H1 (cell line): ENCODE measurements around the gene ASTN2.

Source experiments
- CEBPB ChIP-seq: IDR thresholded peaks from 2 replicates; pipeline ENCODE4 v1.6.1; 2012; ENCODE audit warnings: low read depth, low read length
- CREB1 ChIP-seq: IDR thresholded peaks from 2 replicates; pipeline ENCODE4 v1.6.1; 2012; ENCODE audit warnings: inconsistent platforms
- EP300 ChIP-seq, 2 experiments: IDR thresholded peaks; 1 replicate in 1 of 2; 2 replicates in 1 of 2; pipeline ENCODE4 v1.6.1; 2011 to 2012; ENCODE audit warnings: low read depth in 2 of 2, low read length in 2 of 2, mild to moderate bottlenecking in 2 of 2, borderline replicate concordance in 1 of 2, inconsistent platforms in 1 of 2, moderate library complexity in 1 of 2
- HDAC2 ChIP-seq, 2 experiments: fragments of 300-600 bp in 1 of 2; sonication (generic) in 1 of 2; IDR thresholded peaks; 2 replicates each; pipeline ENCODE4 v1.6.1; 2011 to 2012; ENCODE audit warnings: low read depth in 2 of 2, low read length in 2 of 2, mild to moderate bottlenecking in 2 of 2, moderate library complexity in 2 of 2, borderline replicate concordance in 1 of 2, inconsistent platforms in 1 of 2
- KDM1A ChIP-seq: fragments of 200-600, 300-600 bp; sonication (generic); IDR thresholded peaks from 2 replicates; pipeline ENCODE4 v1.7.1; 2016; ENCODE audit warnings: mild to moderate bottlenecking, low read length, borderline replicate concordance
- POLR2A ChIP-seq, 2 experiments: IDR thresholded peaks; 1 replicate in 1 of 2; 2 replicates in 1 of 2; pipeline ENCODE4 v1.6.1; 2011; ENCODE audit warnings: low read depth in 2 of 2, low read length in 2 of 2, mild to moderate bottlenecking in 2 of 2; ENCODE audit errors: control extremely low read depth in 1 of 2
- RBBP5 ChIP-seq: IDR thresholded peaks from 2 replicates; pipeline ENCODE4 v1.7.1; 2012; ENCODE audit warnings: low read depth, mild to moderate bottlenecking, inconsistent platforms, low read length, moderate library complexity, borderline replicate concordance
- SIN3A ChIP-seq, 2 experiments: IDR thresholded peaks in 1 of 2; conservative IDR thresholded peaks in 1 of 2; 2 replicates each; pipeline ENCODE4 v1.6.1; 2011 to 2012; ENCODE audit warnings: low read length in 2 of 2, improper control_type of control experiment in 1 of 2, low read depth in 1 of 2, mild to moderate bottlenecking in 1 of 2
- SIX5 ChIP-seq: IDR thresholded peaks from 2 replicates; pipeline ENCODE4 v1.6.1; 2011; ENCODE audit warnings: mild to moderate bottlenecking, low read depth, low read length
- TF ChIP-seq, protein P1 (sequence below), 3 experiments: IDR thresholded peaks; 1 replicate in 2 of 3; 2 replicates in 1 of 3; pipeline versions ENCODE4 v1.5.1 to v1.6.1; 2011; ENCODE audit warnings: low read length in 3 of 3, mild to moderate bottlenecking in 3 of 3, inconsistent platforms in 2 of 3, low read depth in 1 of 3, moderate library complexity in 1 of 3; ENCODE audit not compliant: insufficient read depth in 1 of 3; ENCODE audit errors: control extremely low read depth in 1 of 3
- TF ChIP-seq, protein P2 (sequence below): fragments of 300-600 bp; sonication (generic); IDR thresholded peaks from 2 replicates; pipeline ENCODE4 v1.7.1; 2012; ENCODE audit warnings: low read length, moderate library complexity, mild to moderate bottlenecking, inconsistent platforms; ENCODE audit not compliant: insufficient replicate concordance

- TF ChIP-seq, protein P1, sequence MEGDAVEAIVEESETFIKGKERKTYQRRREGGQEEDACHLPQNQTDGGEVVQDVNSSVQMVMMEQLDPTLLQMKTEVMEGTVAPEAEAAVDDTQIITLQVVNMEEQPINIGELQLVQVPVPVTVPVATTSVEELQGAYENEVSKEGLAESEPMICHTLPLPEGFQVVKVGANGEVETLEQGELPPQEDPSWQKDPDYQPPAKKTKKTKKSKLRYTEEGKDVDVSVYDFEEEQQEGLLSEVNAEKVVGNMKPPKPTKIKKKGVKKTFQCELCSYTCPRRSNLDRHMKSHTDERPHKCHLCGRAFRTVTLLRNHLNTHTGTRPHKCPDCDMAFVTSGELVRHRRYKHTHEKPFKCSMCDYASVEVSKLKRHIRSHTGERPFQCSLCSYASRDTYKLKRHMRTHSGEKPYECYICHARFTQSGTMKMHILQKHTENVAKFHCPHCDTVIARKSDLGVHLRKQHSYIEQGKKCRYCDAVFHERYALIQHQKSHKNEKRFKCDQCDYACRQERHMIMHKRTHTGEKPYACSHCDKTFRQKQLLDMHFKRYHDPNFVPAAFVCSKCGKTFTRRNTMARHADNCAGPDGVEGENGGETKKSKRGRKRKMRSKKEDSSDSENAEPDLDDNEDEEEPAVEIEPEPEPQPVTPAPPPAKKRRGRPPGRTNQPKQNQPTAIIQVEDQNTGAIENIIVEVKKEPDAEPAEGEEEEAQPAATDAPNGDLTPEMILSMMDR (IDR thresholded peaks at IDR 0.05; ENCODE audit: control extremely low read depth in 1 of 3, insufficient read depth in 1 of 3, low read depth in 1 of 3, low read length in 3 of 3) = no peak
- TF ChIP-seq RBBP5 = no peak
- TF ChIP-seq HDAC2 (IDR thresholded peaks at IDR 0.05; ENCODE audit: borderline replicate concordance in 1 of 2, low read depth in 2 of 2, low read length in 2 of 2) = no peak
- no peak for TF ChIP-seq SIN3A (conservative IDR thresholded peaks at IDR 0.05 in 1 of 2, IDR thresholded peaks at IDR 0.05 in 1 of 2; ENCODE audit: low read depth in 1 of 2, low read length in 2 of 2)
- no peak for TF ChIP-seq KDM1A
- TF ChIP-seq CEBPB = no peak
- no peak for TF ChIP-seq POLR2A (IDR thresholded peaks at IDR 0.05; ENCODE audit: control extremely low read depth in 1 of 2, low read depth in 2 of 2, low read length in 2 of 2)
- no peak for TF ChIP-seq EP300 (IDR thresholded peaks at IDR 0.05; ENCODE audit: borderline replicate concordance in 1 of 2, low read depth in 2 of 2, low read length in 2 of 2)
- TF ChIP-seq SIX5 = no peak
- TF ChIP-seq, protein P2, sequence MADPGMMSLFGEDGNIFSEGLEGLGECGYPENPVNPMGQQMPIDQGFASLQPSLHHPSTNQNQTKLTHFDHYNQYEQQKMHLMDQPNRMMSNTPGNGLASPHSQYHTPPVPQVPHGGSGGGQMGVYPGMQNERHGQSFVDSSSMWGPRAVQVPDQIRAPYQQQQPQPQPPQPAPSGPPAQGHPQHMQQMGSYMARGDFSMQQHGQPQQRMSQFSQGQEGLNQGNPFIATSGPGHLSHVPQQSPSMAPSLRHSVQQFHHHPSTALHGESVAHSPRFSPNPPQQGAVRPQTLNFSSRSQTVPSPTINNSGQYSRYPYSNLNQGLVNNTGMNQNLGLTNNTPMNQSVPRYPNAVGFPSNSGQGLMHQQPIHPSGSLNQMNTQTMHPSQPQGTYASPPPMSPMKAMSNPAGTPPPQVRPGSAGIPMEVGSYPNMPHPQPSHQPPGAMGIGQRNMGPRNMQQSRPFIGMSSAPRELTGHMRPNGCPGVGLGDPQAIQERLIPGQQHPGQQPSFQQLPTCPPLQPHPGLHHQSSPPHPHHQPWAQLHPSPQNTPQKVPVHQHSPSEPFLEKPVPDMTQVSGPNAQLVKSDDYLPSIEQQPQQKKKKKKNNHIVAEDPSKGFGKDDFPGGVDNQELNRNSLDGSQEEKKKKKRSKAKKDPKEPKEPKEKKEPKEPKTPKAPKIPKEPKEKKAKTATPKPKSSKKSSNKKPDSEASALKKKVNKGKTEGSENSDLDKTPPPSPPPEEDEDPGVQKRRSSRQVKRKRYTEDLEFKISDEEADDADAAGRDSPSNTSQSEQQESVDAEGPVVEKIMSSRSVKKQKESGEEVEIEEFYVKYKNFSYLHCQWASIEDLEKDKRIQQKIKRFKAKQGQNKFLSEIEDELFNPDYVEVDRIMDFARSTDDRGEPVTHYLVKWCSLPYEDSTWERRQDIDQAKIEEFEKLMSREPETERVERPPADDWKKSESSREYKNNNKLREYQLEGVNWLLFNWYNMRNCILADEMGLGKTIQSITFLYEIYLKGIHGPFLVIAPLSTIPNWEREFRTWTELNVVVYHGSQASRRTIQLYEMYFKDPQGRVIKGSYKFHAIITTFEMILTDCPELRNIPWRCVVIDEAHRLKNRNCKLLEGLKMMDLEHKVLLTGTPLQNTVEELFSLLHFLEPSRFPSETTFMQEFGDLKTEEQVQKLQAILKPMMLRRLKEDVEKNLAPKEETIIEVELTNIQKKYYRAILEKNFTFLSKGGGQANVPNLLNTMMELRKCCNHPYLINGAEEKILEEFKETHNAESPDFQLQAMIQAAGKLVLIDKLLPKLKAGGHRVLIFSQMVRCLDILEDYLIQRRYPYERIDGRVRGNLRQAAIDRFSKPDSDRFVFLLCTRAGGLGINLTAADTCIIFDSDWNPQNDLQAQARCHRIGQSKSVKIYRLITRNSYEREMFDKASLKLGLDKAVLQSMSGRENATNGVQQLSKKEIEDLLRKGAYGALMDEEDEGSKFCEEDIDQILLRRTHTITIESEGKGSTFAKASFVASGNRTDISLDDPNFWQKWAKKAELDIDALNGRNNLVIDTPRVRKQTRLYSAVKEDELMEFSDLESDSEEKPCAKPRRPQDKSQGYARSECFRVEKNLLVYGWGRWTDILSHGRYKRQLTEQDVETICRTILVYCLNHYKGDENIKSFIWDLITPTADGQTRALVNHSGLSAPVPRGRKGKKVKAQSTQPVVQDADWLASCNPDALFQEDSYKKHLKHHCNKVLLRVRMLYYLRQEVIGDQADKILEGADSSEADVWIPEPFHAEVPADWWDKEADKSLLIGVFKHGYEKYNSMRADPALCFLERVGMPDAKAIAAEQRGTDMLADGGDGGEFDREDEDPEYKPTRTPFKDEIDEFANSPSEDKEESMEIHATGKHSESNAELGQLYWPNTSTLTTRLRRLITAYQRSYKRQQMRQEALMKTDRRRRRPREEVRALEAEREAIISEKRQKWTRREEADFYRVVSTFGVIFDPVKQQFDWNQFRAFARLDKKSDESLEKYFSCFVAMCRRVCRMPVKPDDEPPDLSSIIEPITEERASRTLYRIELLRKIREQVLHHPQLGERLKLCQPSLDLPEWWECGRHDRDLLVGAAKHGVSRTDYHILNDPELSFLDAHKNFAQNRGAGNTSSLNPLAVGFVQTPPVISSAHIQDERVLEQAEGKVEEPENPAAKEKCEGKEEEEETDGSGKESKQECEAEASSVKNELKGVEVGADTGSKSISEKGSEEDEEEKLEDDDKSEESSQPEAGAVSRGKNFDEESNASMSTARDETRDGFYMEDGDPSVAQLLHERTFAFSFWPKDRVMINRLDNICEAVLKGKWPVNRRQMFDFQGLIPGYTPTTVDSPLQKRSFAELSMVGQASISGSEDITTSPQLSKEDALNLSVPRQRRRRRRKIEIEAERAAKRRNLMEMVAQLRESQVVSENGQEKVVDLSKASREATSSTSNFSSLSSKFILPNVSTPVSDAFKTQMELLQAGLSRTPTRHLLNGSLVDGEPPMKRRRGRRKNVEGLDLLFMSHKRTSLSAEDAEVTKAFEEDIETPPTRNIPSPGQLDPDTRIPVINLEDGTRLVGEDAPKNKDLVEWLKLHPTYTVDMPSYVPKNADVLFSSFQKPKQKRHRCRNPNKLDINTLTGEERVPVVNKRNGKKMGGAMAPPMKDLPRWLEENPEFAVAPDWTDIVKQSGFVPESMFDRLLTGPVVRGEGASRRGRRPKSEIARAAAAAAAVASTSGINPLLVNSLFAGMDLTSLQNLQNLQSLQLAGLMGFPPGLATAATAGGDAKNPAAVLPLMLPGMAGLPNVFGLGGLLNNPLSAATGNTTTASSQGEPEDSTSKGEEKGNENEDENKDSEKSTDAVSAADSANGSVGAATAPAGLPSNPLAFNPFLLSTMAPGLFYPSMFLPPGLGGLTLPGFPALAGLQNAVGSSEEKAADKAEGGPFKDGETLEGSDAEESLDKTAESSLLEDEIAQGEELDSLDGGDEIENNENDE = no peak
- TF ChIP-seq CREB1 = no peak
Observed at GRCh38 chr9:117214416-117214815, 200.4 kb downstream of the ASTN2 start.
